SK-N-SH treated with all-trans-retinoic acid at 6 μM for 48 hours (cell line): ENCODE measurements around the gene CTNND2.

Source experiments
- ARNTL ChIP-seq: fragments of 450-650 bp; formaldehyde crosslinking; IDR thresholded peaks from 2 replicates; pipeline ENCODE4 v1.5.0; 2020; ENCODE audit warnings: low read depth, mild to moderate bottlenecking, moderate library complexity, borderline replicate concordance
- BACH2 ChIP-seq: fragments of 250-450 bp; sonication (Bioruptor Pico); IDR thresholded peaks from 2 replicates; pipeline ENCODE4 v1.9.0; 2021; ENCODE audit warnings: mild to moderate bottlenecking, borderline replicate concordance
- ESRRG ChIP-seq: fragments of 250-450 bp; sonication (Bioruptor Pico); IDR thresholded peaks from 2 replicates; pipeline ENCODE4 v1.6.1; 2021; ENCODE audit warnings: mild to moderate bottlenecking
- GLIS3 ChIP-seq: fragments of 250-450 bp; sonication (Bioruptor Pico); IDR thresholded peaks from 2 replicates; pipeline ENCODE4 v1.5.0; 2020; ENCODE audit warnings: mild to moderate bottlenecking, moderate library complexity
- ISL1 ChIP-seq: fragments of 250-450 bp; sonication (Bioruptor Pico); IDR thresholded peaks from 2 replicates; pipeline ENCODE4 v2.1.2; 2022; ENCODE audit warnings: mild to moderate bottlenecking, moderate library complexity
- TCF4 ChIP-seq: fragments of 250-450 bp; sonication (Bioruptor Pico); IDR thresholded peaks from 2 replicates; pipeline ENCODE4 v1.8.0; 2021; ENCODE audit warnings: mild to moderate bottlenecking, moderate library complexity, borderline replicate concordance
- TOX ChIP-seq: fragments of 250-450 bp; sonication (Bioruptor Pico); IDR thresholded peaks from 2 replicates; pipeline ENCODE4 v1.8.0; 2021; ENCODE audit warnings: mild to moderate bottlenecking, moderate library complexity, borderline replicate concordance
- TSHZ2 ChIP-seq: fragments of 250-450 bp; sonication (Bioruptor Pico); IDR thresholded peaks from 2 replicates; pipeline ENCODE4 v1.5.0; 2020; ENCODE audit warnings: mild to moderate bottlenecking, moderate library complexity
- ZNF565 ChIP-seq: fragments of 450-650 bp; formaldehyde crosslinking; conservative IDR thresholded peaks from 2 replicates; pipeline ENCODE4 v1.5.0; 2020; ENCODE audit warnings: low read depth, mild to moderate bottlenecking, moderate library complexity
- ZNF8 ChIP-seq: fragments of 450-650 bp; formaldehyde crosslinking; IDR thresholded peaks from 2 replicates; pipeline ENCODE4 v1.5.0; 2020; ENCODE audit warnings: mild to moderate bottlenecking, moderate library complexity
- TF ChIP-seq, protein P1 (sequence below): fragments of 250-450 bp; sonication (Bioruptor Pico); IDR thresholded peaks from 2 replicates; pipeline ENCODE4 v1.5.1; 2020; ENCODE audit warnings: low read depth, mild to moderate bottlenecking, moderate library complexity

GRCh38 chr5:11047030-11047429 is 857.2 kb downstream of the CTNND2 start:
- no peak for TF ChIP-seq TSHZ2 (CRISPR knock-in tag)
- no peak for TF ChIP-seq ZNF8 (CRISPR knock-in tag)
- TF ChIP-seq ARNTL (CRISPR knock-in tag) = no peak
- TF ChIP-seq TCF4 (CRISPR knock-in tag) = no peak
- TF ChIP-seq, protein P1, sequence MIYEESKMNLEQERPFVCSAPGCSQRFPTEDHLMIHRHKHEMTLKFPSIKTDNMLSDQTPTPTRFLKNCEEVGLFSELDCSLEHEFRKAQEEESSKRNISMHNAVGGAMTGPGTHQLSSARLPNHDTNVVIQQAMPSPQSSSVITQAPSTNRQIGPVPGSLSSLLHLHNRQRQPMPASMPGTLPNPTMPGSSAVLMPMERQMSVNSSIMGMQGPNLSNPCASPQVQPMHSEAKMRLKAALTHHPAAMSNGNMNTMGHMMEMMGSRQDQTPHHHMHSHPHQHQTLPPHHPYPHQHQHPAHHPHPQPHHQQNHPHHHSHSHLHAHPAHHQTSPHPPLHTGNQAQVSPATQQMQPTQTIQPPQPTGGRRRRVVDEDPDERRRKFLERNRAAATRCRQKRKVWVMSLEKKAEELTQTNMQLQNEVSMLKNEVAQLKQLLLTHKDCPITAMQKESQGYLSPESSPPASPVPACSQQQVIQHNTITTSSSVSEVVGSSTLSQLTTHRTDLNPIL = no peak
- no peak for TF ChIP-seq ZNF565 (CRISPR knock-in tag)
- no peak for TF ChIP-seq BACH2
- TF ChIP-seq GLIS3 (CRISPR knock-in tag) = no peak
- no peak for TF ChIP-seq TOX (CRISPR knock-in tag)
- no peak for TF ChIP-seq ESRRG
- no peak for TF ChIP-seq ISL1 (CRISPR knock-in tag)
